ENCODE results near the gene ZG16B. TPM values are rescaled to one million over a fixed set of nuclear protein-coding genes. Genes with fewer than 3 reads are reported as not detected.

ZG16B gene
- total RNA-seq, 1 experiment from 2014 or later: not detected

DNA sequence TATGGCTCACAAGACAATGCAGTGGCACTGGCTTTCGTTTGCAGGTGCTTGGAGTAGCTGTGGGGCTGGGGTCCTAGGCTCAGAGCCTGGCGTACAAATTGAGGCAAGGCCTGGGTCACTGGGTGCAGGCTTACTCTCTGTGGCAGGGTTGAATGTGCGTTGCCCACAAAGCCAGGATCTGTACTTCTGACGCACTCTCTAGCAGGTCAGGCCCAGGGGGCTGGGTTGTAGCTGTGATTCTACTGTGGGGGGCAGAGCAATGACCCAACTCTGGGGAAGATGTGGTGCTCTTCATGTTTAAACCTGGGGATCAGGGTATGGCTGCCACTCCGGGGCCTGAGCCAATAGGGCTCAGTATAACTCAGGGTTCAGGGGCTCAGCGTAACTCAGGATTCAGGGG, 19.5 kb upstream of the ZG16B start (continued):
- TF ChIP-seq, protein P1, sequence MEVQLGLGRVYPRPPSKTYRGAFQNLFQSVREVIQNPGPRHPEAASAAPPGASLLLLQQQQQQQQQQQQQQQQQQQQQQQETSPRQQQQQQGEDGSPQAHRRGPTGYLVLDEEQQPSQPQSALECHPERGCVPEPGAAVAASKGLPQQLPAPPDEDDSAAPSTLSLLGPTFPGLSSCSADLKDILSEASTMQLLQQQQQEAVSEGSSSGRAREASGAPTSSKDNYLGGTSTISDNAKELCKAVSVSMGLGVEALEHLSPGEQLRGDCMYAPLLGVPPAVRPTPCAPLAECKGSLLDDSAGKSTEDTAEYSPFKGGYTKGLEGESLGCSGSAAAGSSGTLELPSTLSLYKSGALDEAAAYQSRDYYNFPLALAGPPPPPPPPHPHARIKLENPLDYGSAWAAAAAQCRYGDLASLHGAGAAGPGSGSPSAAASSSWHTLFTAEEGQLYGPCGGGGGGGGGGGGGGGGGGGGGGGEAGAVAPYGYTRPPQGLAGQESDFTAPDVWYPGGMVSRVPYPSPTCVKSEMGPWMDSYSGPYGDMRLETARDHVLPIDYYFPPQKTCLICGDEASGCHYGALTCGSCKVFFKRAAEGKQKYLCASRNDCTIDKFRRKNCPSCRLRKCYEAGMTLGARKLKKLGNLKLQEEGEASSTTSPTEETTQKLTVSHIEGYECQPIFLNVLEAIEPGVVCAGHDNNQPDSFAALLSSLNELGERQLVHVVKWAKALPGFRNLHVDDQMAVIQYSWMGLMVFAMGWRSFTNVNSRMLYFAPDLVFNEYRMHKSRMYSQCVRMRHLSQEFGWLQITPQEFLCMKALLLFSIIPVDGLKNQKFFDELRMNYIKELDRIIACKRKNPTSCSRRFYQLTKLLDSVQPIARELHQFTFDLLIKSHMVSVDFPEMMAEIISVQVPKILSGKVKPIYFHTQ (CRISPR knock-in tag; IDR thresholded peaks at IDR 0.05): no peak
- TF ChIP-seq ESRRA (CRISPR knock-in tag; IDR thresholded peaks at IDR 0.05; ENCODE audit: borderline replicate concordance) (no peak), ZBTB21 (CRISPR knock-in tag; IDR thresholded peaks at IDR 0.05; ENCODE audit: borderline replicate concordance) (no peak), TP53 (CRISPR knock-in tag; IDR thresholded peaks at IDR 0.05) (no peak), ZNF396 (CRISPR knock-in tag; IDR thresholded peaks at IDR 0.05; ENCODE audit: borderline replicate concordance) (no peak), PRRX2 (CRISPR knock-in tag; IDR thresholded peaks at IDR 0.05) (no peak), RELA (CRISPR knock-in tag; IDR thresholded peaks at IDR 0.05; ENCODE audit: borderline replicate concordance) (no peak), IRF2 (CRISPR knock-in tag; IDR thresholded peaks at IDR 0.05; ENCODE audit: borderline replicate concordance, low read depth) (no peak)
- TF ChIP-seq, protein P2, sequence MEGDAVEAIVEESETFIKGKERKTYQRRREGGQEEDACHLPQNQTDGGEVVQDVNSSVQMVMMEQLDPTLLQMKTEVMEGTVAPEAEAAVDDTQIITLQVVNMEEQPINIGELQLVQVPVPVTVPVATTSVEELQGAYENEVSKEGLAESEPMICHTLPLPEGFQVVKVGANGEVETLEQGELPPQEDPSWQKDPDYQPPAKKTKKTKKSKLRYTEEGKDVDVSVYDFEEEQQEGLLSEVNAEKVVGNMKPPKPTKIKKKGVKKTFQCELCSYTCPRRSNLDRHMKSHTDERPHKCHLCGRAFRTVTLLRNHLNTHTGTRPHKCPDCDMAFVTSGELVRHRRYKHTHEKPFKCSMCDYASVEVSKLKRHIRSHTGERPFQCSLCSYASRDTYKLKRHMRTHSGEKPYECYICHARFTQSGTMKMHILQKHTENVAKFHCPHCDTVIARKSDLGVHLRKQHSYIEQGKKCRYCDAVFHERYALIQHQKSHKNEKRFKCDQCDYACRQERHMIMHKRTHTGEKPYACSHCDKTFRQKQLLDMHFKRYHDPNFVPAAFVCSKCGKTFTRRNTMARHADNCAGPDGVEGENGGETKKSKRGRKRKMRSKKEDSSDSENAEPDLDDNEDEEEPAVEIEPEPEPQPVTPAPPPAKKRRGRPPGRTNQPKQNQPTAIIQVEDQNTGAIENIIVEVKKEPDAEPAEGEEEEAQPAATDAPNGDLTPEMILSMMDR (IDR thresholded peaks at IDR 0.05): no peak
- TF ChIP-seq, protein P3, sequence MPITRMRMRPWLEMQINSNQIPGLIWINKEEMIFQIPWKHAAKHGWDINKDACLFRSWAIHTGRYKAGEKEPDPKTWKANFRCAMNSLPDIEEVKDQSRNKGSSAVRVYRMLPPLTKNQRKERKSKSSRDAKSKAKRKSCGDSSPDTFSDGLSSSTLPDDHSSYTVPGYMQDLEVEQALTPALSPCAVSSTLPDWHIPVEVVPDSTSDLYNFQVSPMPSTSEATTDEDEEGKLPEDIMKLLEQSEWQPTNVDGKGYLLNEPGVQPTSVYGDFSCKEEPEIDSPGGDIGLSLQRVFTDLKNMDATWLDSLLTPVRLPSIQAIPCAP (CRISPR knock-in tag; IDR thresholded peaks at IDR 0.05): no peak

DNA sequence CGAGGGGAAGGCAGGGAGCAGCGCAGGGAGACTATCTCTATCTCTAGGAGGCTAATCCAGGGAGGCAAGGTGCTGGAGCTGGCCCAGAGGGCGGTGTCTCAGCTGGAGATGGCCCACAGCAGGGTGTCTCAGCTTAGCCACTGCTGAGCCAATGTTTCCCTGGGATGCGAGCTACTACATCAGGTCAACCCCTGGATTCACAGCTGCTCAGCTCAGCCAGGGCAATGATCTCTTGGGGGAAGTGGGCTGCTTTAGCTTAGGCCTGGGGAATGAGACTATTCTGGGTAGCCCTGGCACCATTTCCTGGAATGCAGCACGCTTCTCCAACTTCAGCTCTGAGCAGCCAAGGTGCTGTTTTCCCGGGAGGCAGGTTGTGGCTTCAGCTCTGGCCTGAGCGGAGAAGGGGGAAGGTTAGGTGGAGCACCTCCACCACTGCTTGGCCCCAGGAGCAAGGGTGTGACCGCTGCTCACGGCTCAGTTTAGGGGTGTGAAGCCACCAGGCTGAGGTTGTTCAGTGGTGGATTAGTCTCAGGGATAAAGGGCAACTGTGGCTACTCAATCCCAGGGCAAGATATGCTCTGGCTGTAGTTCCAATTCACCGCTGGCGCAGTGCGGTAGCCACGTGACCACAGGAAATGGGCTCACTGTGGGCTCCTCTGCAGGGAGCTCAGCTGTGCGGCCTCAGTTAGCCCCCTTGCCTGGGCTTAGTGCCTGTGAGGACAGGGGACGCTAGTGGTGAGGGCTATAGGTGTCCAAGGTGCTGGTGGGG, 18.2 kb upstream of the ZG16B start:
- no peak for ATAC-seq
- ChIA-PET POLR2A (no interaction called here), CTCF (interaction anchor here (0.6 to 5.1 kb wide), 8 partner anchors 10 to 107 kb away, joined by 3 to 29 read pairs (median 4); partner anchors contain the start of gene PRSS41)
- no peaks in the 10 kb centered on the region for H3K36me3 Mint-ChIP-seq
- no peak overlapping the region for H3K27ac Mint-ChIP-seq
- no peaks in the 10 kb centered on the region for H3K9me3 Mint-ChIP-seq
- peaks cover 9% of the 10 kb centered on the region; the same call in 1 of the 2 replicates for H3K27me3 Mint-ChIP-seq (ENCODE audit: low read depth)
- DNase-seq (ENCODE audit: low spot score): no peak
- H3K4me1 Mint-ChIP-seq: no peaks in the 10 kb centered on the region
- TF ChIP-seq NFYB (CRISPR knock-in tag; conservative IDR thresholded peaks at IDR 0.05; ENCODE audit: low read depth) (no peak), ZNF423 (CRISPR knock-in tag; IDR thresholded peaks at IDR 0.05) (peak; percentile 40; the same call in 1 of the 2 replicates), NR2C2 (CRISPR knock-in tag; IDR thresholded peaks at IDR 0.05) (no peak)
- H3K4me3 Mint-ChIP-seq: no peak overlapping the region

DNA sequence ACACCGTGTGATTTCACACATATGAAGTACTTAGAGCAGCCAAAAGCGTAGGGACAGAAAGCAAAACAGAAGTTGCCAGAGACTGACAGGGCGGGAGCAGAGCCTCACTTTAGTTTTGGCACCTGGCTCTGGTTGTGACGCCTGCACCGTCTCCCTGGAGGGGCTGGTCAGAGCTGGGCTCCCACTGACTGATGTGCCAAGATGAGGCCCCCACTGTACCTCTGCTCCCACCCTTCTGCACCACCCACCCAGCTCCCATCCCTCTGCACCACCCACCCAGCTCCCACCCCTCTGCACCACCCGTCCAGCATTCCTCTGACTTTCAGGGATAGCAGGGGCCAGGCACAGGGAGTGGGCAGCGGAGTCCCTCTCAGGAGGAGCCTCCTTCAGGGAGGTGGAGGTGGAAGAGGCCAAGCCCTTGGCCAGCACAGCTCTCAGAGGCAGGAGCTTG, 16.3 kb upstream of the ZG16B start:
- ATAC-seq (no peak), DNase-seq (ENCODE audit: low spot score) (no peak)
- Mint-ChIP-seq H3K27me3 (ENCODE audit: low read depth) (peaks cover 9% of the 10 kb centered on the region; the same call in 1 of the 2 replicates), H3K4me1 (no peaks in the 10 kb centered on the region), H3K36me3 (no peaks in the 10 kb centered on the region), H3K27ac (no peak overlapping the region), H3K9me3 (no peaks in the 10 kb centered on the region), H3K4me3 (no peak overlapping the region)
- ChIA-PET POLR2A (no interaction called here), CTCF (interaction anchor here (0.7 to 5.1 kb wide), 6 partner anchors 16 to 107 kb away, joined by 3 to 29 read pairs (median 5); partner anchors contain the start of genes FLYWCH2 and PRSS41)
- TF ChIP-seq IRF2 (CRISPR knock-in tag; IDR thresholded peaks at IDR 0.05; ENCODE audit: borderline replicate concordance, low read depth) (no peak), TEAD4 (CRISPR knock-in tag; IDR thresholded peaks at IDR 0.05) (no peak)

Measured in WTC11 (cell line).